IMR-90 (cell line): ENCODE data around the gene CFH. TPM values are rescaled to one million over a fixed set of nuclear protein-coding genes. Genes with fewer than 3 reads are reported as not detected.

ENCODE experiments used
- ATAC-seq: fragments of 200-7000 bp; cut with Tn5 transposase; 2 replicates; pipeline ENCODE4 v1.9.1; 2020; ENCODE audit warnings: low read depth, mild to moderate bottlenecking, moderate library complexity
- BruUV-seq: library from RNA; stranded (reverse); fragments of 400-500 nt; replicated peaks from 2 replicates; lab custom pipeline; 2021; lab: Mats Ljungman, UMichigan
- CTCF ChIA-PET: fragments of 300-600 bp; formaldehyde crosslinking; extraction: SDS; loops from one replicate; lab custom pipeline; 2021; ENCODE audit warnings: antibody characterized with exemption; lab: Yijun Ruan, JAX
- POLR2A ChIA-PET: fragments of 300-600 bp; sonication (Branson Sonifier 250); formaldehyde crosslinking; loops from one replicate; lab custom pipeline; 2022; ENCODE audit warnings: antibody characterized with exemption; ENCODE audit not compliant: unreplicated experiment; lab: Charles Lee
- DNase-seq: peaks from one replicate; pipeline ENCODE4 v3.0.0; 2013
- H2AFZ ChIP-seq: replicated peaks from 2 replicates; pipeline ENCODE3; 2013; ENCODE audit warnings: low read length, mild to moderate bottlenecking; ENCODE audit not compliant: poor library complexity
- H2AK5ac ChIP-seq: 2 replicates; pipeline ENCODE4 v1.6.1; 2013; ENCODE audit warnings: low read depth, low read length, inconsistent platforms
- H2AK9ac ChIP-seq: replicated peaks from 2 replicates; pipeline ENCODE3; 2013; ENCODE audit warnings: mild to moderate bottlenecking, low read depth, low read length, moderate library complexity; ENCODE audit not compliant: poor library complexity
- H2BK120ac ChIP-seq: 2 replicates; pipeline ENCODE4 v1.6.1; 2013; ENCODE audit warnings: low read depth, low read length, inconsistent platforms
- H2BK15ac ChIP-seq: 3 replicates; pipeline ENCODE4 v1.6.1; 2013; ENCODE audit warnings: low read depth, low read length, inconsistent platforms
- H2BK20ac ChIP-seq: 2 replicates; pipeline ENCODE4 v1.6.1; 2013; ENCODE audit warnings: low read depth, mild to moderate bottlenecking, inconsistent platforms, low read length, moderate library complexity
- H2BK5ac ChIP-seq: 2 replicates; pipeline ENCODE4 v1.6.1; 2013; ENCODE audit warnings: mild to moderate bottlenecking, low read depth, low read length, inconsistent platforms; ENCODE audit not compliant: poor library complexity, severe bottlenecking
- H3K14ac ChIP-seq: replicated peaks from 2 replicates; pipeline ENCODE4 v1.6.1; 2013; ENCODE audit warnings: low read depth, low read length, inconsistent platforms
- H3K18ac ChIP-seq: 2 replicates; pipeline ENCODE4 v1.6.1; 2013; ENCODE audit warnings: low read depth, low read length, control low read depth
- H3K23ac ChIP-seq: 2 replicates; pipeline ENCODE4 v1.6.1; 2013; ENCODE audit warnings: low read depth, low read length, inconsistent platforms
- H3K27ac ChIP-seq: 2 replicates; pipeline ENCODE4 v1.5.1; 2013; ENCODE audit warnings: mild to moderate bottlenecking, control low read depth, low read length; ENCODE audit not compliant: insufficient read depth
- H3K27me3 ChIP-seq: 2 replicates; pipeline ENCODE4 v1.6.1; 2013; ENCODE audit warnings: low read length; ENCODE audit not compliant: control insufficient read depth, insufficient read depth
- H3K36me3 ChIP-seq: 2 replicates; pipeline ENCODE4 v1.6.1; 2013; ENCODE audit warnings: low read length, mixed read lengths; ENCODE audit not compliant: control insufficient read depth, insufficient read depth
- H3K4ac ChIP-seq: 2 replicates; pipeline ENCODE4 v1.6.1; 2013; ENCODE audit warnings: low read depth, low read length, inconsistent platforms
- H3K4me1 ChIP-seq: 2 replicates; pipeline ENCODE4 v1.6.1; 2013; ENCODE audit warnings: low read length, mixed read lengths; ENCODE audit not compliant: control insufficient read depth, insufficient read depth
- H3K4me2 ChIP-seq: 2 replicates; pipeline ENCODE4 v1.6.1; 2013; ENCODE audit warnings: low read depth, mild to moderate bottlenecking, control low read depth, low read length, moderate library complexity
- H3K4me3 ChIP-seq: 2 replicates; pipeline ENCODE4 v1.5.1; 2013; ENCODE audit warnings: low read depth, mild to moderate bottlenecking, control low read depth, low read length, moderate library complexity; ENCODE audit not compliant: insufficient read depth
- H3K56ac ChIP-seq: 2 replicates; pipeline ENCODE4 v1.6.1; 2013; ENCODE audit warnings: low read length, inconsistent platforms; ENCODE audit not compliant: insufficient read depth; ENCODE audit errors: extremely low read depth
- H3K79me1 ChIP-seq, 2 experiments: 2 replicates each; pipeline ENCODE4 v1.6.1; 2013; ENCODE audit warnings: low read length in 2 of 2, inconsistent platforms in 1 of 2, low read depth in 1 of 2
- H3K9ac ChIP-seq: 2 replicates; pipeline ENCODE4 v1.6.1; 2013; ENCODE audit warnings: low read depth, low read length, control low read depth
- H3K9me1 ChIP-seq: 2 replicates; pipeline ENCODE4 v1.6.1; 2013; ENCODE audit warnings: low read length, inconsistent platforms; ENCODE audit not compliant: insufficient read depth
- H3K9me3 ChIP-seq: 2 replicates; pipeline ENCODE4 v1.6.1; 2013; ENCODE audit warnings: low read length; ENCODE audit not compliant: control insufficient read depth, insufficient read depth
- H4K20me1 ChIP-seq: 2 replicates; pipeline ENCODE4 v1.6.1; 2013; ENCODE audit warnings: low read length, inconsistent platforms; ENCODE audit not compliant: insufficient read depth
- H4K5ac ChIP-seq: 2 replicates; pipeline ENCODE4 v1.6.1; 2013; ENCODE audit warnings: mild to moderate bottlenecking, low read depth, low read length, control low read depth
- H4K8ac ChIP-seq, 2 experiments: 2 replicates each; pipeline ENCODE4 v1.6.1; 2013; ENCODE audit warnings: low read depth in 2 of 2, low read length in 2 of 2, control low read depth in 1 of 2, inconsistent platforms in 1 of 2
- H4K91ac ChIP-seq: 2 replicates; pipeline ENCODE4 v1.6.1; 2013; ENCODE audit warnings: low read depth, low read length, inconsistent platforms; ENCODE audit not compliant: insufficient read depth
- BHLHE40 ChIP-seq: fragments of 150-350 bp; IDR thresholded peaks from 2 replicates; pipeline ENCODE4 v1.6.1; 2016; ENCODE audit warnings: mild to moderate bottlenecking, low read depth, low read length
- CEBPB ChIP-seq: IDR thresholded peaks from 2 replicates; pipeline ENCODE4 v1.6.1; 2012; ENCODE audit warnings: low read depth, low read length, improper control_type of control experiment
- CHD1 ChIP-seq: IDR thresholded peaks from 2 replicates; pipeline ENCODE4 v1.6.1; 2012; ENCODE audit warnings: low read depth, low read length, improper control_type of control experiment
- FOS ChIP-seq: fragments of 150-350 bp; IDR thresholded peaks from 2 replicates; pipeline ENCODE4 v1.6.1; 2016; ENCODE audit warnings: low read depth, low read length
- MAFK ChIP-seq: IDR thresholded peaks from 2 replicates; pipeline ENCODE4 v1.6.1; 2012; ENCODE audit warnings: low read depth, low read length, improper control_type of control experiment
- MAZ ChIP-seq: IDR thresholded peaks from 2 replicates; pipeline ENCODE4 v1.6.1; 2012; ENCODE audit warnings: low read depth, mild to moderate bottlenecking, low read length, improper control_type of control experiment, moderate library complexity, borderline replicate concordance
- MXI1 ChIP-seq: IDR thresholded peaks from 2 replicates; pipeline ENCODE4 v1.6.1; 2012; ENCODE audit warnings: low read depth, mild to moderate bottlenecking, low read length, moderate library complexity, borderline replicate concordance
- NFE2L2 ChIP-seq: fragments of 150-350 bp; IDR thresholded peaks from 2 replicates; pipeline ENCODE4 v1.6.1; 2016; ENCODE audit warnings: low read depth, mild to moderate bottlenecking, low read length
- POLR2A ChIP-seq: IDR thresholded peaks from 2 replicates; pipeline ENCODE4 v1.6.1; 2012; ENCODE audit warnings: mild to moderate bottlenecking, low read depth, low read length
- RAD21 ChIP-seq: IDR thresholded peaks from 2 replicates; pipeline ENCODE4 v1.6.1; 2012; ENCODE audit warnings: low read length, improper control_type of control experiment
- RCOR1 ChIP-seq: IDR thresholded peaks from 2 replicates; pipeline ENCODE4 v1.6.1; 2012; ENCODE audit warnings: mild to moderate bottlenecking, low read length, improper control_type of control experiment; ENCODE audit not compliant: insufficient replicate concordance
- RFX5 ChIP-seq: IDR thresholded peaks from 2 replicates; pipeline ENCODE4 v1.8.0; 2012; ENCODE audit warnings: low read depth, mild to moderate bottlenecking, low read length, moderate library complexity
- SMC3 ChIP-seq: fragments of 150-350 bp; IDR thresholded peaks from 2 replicates; pipeline ENCODE4 v1.6.1; 2016; ENCODE audit warnings: low read depth, mild to moderate bottlenecking, antibody characterized with exemption, low read length, moderate library complexity
- WGBS, 2 experiments: methylation state at CpG; one replicate each; pipeline versions ENCODE4 v1.1.5 to v1.1.7; 2013; ENCODE audit warnings: missing lambda C conversion rate in 2 of 2; ENCODE audit not compliant: insufficient read length in 1 of 2; ENCODE audit errors: extremely low coverage in 2 of 2; 5-methylcytosine and 5-hydroxymethylcytosine counted together
- dilution Hi-C: fragments of 300-500 bp; cut with HindIII; formaldehyde crosslinking; loops from one replicate; pipeline ENCODE4 v1.14.3; 2018; ENCODE audit warnings: low sequenced_read_pairs; ENCODE audit not compliant: unreplicated experiment
- in situ Hi-C: fragments of 300-500 bp; cut with MboI; formaldehyde crosslinking; loops from 3 replicates; pipeline ENCODE4 v1.14.3; 2019; ENCODE audit warnings: low sequenced_read_pairs, inconsistent platforms, mixed read lengths
- intact Hi-C: fragments of 100-400 bp; cut with micrococcal nuclease; formaldehyde crosslinking; loops from 2 replicates; pipeline ENCODE4 v1.10.0; 2022
- polyA plus RNA-seq, 3 experiments: library from polyadenylated mRNA; depleted of rRNA; stranded (reverse); fragments of >200 nt; gene quantifications; 2 replicates each; pipeline ENCODE4 v1.2.3, GENCODE V29; 2012; ENCODE audit warnings: low replicate concordance in 1 of 3
- total RNA-seq: library from RNA; depleted of rRNA; stranded (reverse); fragments of >200 nt; gene quantifications from 2 replicates; pipeline ENCODE4 v1.2.3, GENCODE V29; 2012
- TF ChIP-seq, protein P1 (sequence below): fragments of 150-350 bp; IDR thresholded peaks from 2 replicates; pipeline ENCODE4 v1.6.1; 2016; ENCODE audit warnings: low read depth, mild to moderate bottlenecking, low read length, moderate library complexity, borderline replicate concordance
- TF ChIP-seq, protein P2 (sequence below): fragments of 150-350 bp; IDR thresholded peaks from 2 replicates; pipeline ENCODE4 v1.6.1; 2017; ENCODE audit warnings: mild to moderate bottlenecking, antibody characterized with exemption, low read length, low read depth

The CFH gene
- total and polyA plus RNA-seq, 2 of the 4 experiments (the other 2 are of a cell fraction) = 6.3 to 12.1 TPM

DNA sequence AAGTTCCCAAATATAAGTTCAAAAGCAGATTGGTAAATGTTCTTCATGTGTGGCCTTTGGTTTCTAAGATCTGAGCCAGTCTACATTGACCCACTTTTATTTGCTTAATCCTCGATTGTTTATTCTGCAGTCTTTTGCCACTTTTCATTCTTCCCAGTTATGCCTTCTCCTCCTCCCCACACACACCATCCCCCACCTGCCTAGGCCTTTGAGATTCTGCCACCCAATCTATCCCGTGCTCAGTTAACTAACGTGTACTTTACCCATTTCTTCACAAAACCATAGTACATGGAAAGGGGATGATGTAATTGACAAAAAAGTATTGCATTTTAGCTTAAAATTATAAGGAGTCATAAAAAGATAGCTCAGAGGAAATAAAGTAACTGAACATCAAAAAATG lies 3.7 kb downstream of the CFH start:
- no peak overlapping the region for H2BK120ac ChIP-seq
- H3K23ac ChIP-seq = no peak overlapping the region
- TF ChIP-seq CEBPB (no peak), RFX5 (no peak), FOS (no peak), BHLHE40 (no peak), POLR2A (no peak), CHD1 (no peak), SMC3 (no peak), RAD21 (no peak), MXI1 (no peak), NFE2L2 (no peak), MAFK (no peak), RCOR1 (no peak), MAZ (no peak)
- TF ChIP-seq, protein P1, sequence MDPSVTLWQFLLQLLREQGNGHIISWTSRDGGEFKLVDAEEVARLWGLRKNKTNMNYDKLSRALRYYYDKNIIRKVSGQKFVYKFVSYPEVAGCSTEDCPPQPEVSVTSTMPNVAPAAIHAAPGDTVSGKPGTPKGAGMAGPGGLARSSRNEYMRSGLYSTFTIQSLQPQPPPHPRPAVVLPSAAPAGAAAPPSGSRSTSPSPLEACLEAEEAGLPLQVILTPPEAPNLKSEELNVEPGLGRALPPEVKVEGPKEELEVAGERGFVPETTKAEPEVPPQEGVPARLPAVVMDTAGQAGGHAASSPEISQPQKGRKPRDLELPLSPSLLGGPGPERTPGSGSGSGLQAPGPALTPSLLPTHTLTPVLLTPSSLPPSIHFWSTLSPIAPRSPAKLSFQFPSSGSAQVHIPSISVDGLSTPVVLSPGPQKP = no peak
- TF ChIP-seq, protein P2, sequence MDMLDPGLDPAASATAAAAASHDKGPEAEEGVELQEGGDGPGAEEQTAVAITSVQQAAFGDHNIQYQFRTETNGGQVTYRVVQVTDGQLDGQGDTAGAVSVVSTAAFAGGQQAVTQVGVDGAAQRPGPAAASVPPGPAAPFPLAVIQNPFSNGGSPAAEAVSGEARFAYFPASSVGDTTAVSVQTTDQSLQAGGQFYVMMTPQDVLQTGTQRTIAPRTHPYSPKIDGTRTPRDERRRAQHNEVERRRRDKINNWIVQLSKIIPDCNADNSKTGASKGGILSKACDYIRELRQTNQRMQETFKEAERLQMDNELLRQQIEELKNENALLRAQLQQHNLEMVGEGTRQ = no peak
- no peak overlapping the region for H3K4ac ChIP-seq
- DNase-seq (no peak), ATAC-seq (no peak)
- H3K4me2 ChIP-seq = no peak overlapping the region
- no peak overlapping the region for H2AK9ac ChIP-seq
- H2AFZ ChIP-seq = no peak overlapping the region
- in situ Hi-C loops = no loop called here
- no peak overlapping the region for H3K56ac ChIP-seq
- BruUV-seq = no TSS peak
- intact Hi-C loops = no loop called here
- H4K5ac ChIP-seq = no peak overlapping the region
- no peak overlapping the region for H3K18ac ChIP-seq
- POLR2A ChIA-PET = no interaction called here
- no peak overlapping the region for H2BK20ac ChIP-seq
- H2BK15ac ChIP-seq = no peak overlapping the region
- H3K14ac ChIP-seq = no peak overlapping the region
- H4K8ac ChIP-seq = no peak overlapping the region
- H3K79me1 ChIP-seq = no peaks in the 10 kb centered on the region; a peak in 1 of 4 replicates
- CTCF ChIA-PET = interaction anchor here (0.6 kb wide), 1 partner anchor 42 kb away, joined by 3 read pairs; no protein-coding TSS in a partner anchor
- no peaks in the 10 kb centered on the region for H4K20me1 ChIP-seq
- H2BK5ac ChIP-seq = no peak overlapping the region
- dilution Hi-C loops = loop anchor here (25.0 kb wide), 1 partner anchor 318 kb away; no protein-coding TSS in a partner anchor
- H3K4me3 ChIP-seq = no peak overlapping the region
- no peak overlapping the region for H4K91ac ChIP-seq
- no peak overlapping the region for H2AK5ac ChIP-seq
- no peaks in the 10 kb centered on the region for H3K9me3 ChIP-seq
- no peaks in the 10 kb centered on the region for H3K27me3 ChIP-seq
- no peak overlapping the region for H3K27ac ChIP-seq
- no peaks in the 10 kb centered on the region for H3K36me3 ChIP-seq
- 80% methylated on average over 1 of the region's 3 CpGs; no CpG with 5 or more reads in 1 of the 2 experiments for WGBS, 2 experiments
- no peaks in the 10 kb centered on the region; the same call in 1 of the 2 replicates for H3K9me1 ChIP-seq
- H3K9ac ChIP-seq = no peak overlapping the region
- H3K4me1 ChIP-seq = 0 out of 2 replicates have a peak, but pooled peaks cover 2% of the 10 kb centered on the region
